ENCODE data around the gene CD320.
"Not testable (repeated sequence)": the region's sequence is repeated elsewhere in the genome, so short reads cannot be mapped to it uniquely, and the experiment has no call there.

The CD320 gene

GRCh38 chr19:8307965-8308866 is at the start of gene CD320:
Gene CD320, minus strand, starts transcription at chr19:8308358. Its CDS starts 68 bp downstream, at chr19:8308290.
- H3K27me3 ChIP-seq (ENCODE audit: low read length) = no peaks in the 10 kb centered on the region
- H3K4me2 ChIP-seq (ENCODE audit: low read depth, low read length, poor library complexity, severe bottlenecking) = peak within 1 kb of the TSS; percentile 87
- H3F3A ChIP-seq (ENCODE audit: insufficient read depth) = no peaks in the 10 kb centered on the region
- H3K79me2 ChIP-seq (ENCODE audit: insufficient read depth, low read length) = peaks cover 26% of the 10 kb centered on the region
- TF ChIP-seq CTCF (IDR thresholded peaks at IDR 0.05; ENCODE audit: insufficient read depth, low read length, poor library complexity, severe bottlenecking) (no peak), EZH2phosphoT487 (conservative IDR thresholded peaks at IDR 0.05; ENCODE audit: low read length) (no peak)
- H3K4me3 ChIP-seq (ENCODE audit: insufficient read depth, low read length, poor library complexity, severe bottlenecking) = peak within 1 kb of the TSS; percentile 66
- peak within 1 kb of the TSS; percentile 87 for H3K9ac ChIP-seq (ENCODE audit: low read length)
- no peaks in the 10 kb centered on the region for H3K9me2 ChIP-seq (replicated peaks; ENCODE audit: insufficient read depth, low read length)
- H3K27ac ChIP-seq (ENCODE audit: low read depth, low read length) = peak within 1 kb of the TSS; percentile 63
- no peaks in the 10 kb centered on the region for H3K36me3 ChIP-seq (ENCODE audit: low read length)
- peak within 1 kb of the TSS; percentile 72 for H2AFZ ChIP-seq (ENCODE audit: low read depth, low read length, severe bottlenecking)
- no peaks in the 10 kb centered on the region for H3K9me3 ChIP-seq (ENCODE audit: insufficient read depth, low read length)
- no peaks in the 10 kb centered on the region for H4K20me1 ChIP-seq (ENCODE audit: low read depth, low read length)

- no peaks in the 10 kb centered on the region for H3K9me3 ChIP-seq (ENCODE audit: insufficient read depth, low read length)
Observed at GRCh38 chr19:8357007-8357521, 48.9 kb upstream of the CD320 start.

GRCh38 chr19:8355631-8356402 is 47.7 kb upstream of the CD320 start:
- Histone ChIP-seq H3F3A (ENCODE audit: insufficient read depth) (no peaks in the 10 kb centered on the region), H3K79me2 (ENCODE audit: insufficient read depth, low read length) (no peaks in the 10 kb centered on the region), H3K27ac (ENCODE audit: low read depth, low read length) (no peak overlapping the region), H3K27me3 (ENCODE audit: low read length) (no peaks in the 10 kb centered on the region), H3K9me3 (ENCODE audit: insufficient read depth, low read length) (no peaks in the 10 kb centered on the region), H2AFZ (ENCODE audit: low read depth, low read length, severe bottlenecking) (no peak overlapping the region), H4K20me1 (ENCODE audit: low read depth, low read length) (no peaks in the 10 kb centered on the region), H3K9ac (ENCODE audit: low read length) (no peak overlapping the region), H3K36me3 (ENCODE audit: low read length) (no peaks in the 10 kb centered on the region), H3K4me2 (ENCODE audit: low read depth, low read length, poor library complexity, severe bottlenecking) (no peak overlapping the region), H3K4me3 (ENCODE audit: insufficient read depth, low read length, poor library complexity, severe bottlenecking) (no peak overlapping the region), H3K9me2 (replicated peaks; ENCODE audit: insufficient read depth, low read length) (no peaks in the 10 kb centered on the region)
- TF ChIP-seq EZH2phosphoT487 (conservative IDR thresholded peaks at IDR 0.05; ENCODE audit: low read length) (no peak), CTCF (IDR thresholded peaks at IDR 0.05; ENCODE audit: insufficient read depth, low read length, poor library complexity, severe bottlenecking) (no peak)

More at GRCh38 chr19:8357007-8357521, 48.9 kb upstream of the CD320 start:
- Histone ChIP-seq H4K20me1 (ENCODE audit: low read depth, low read length) (no peaks in the 10 kb centered on the region), H3K36me3 (ENCODE audit: low read length) (no peaks in the 10 kb centered on the region), H2AFZ (ENCODE audit: low read depth, low read length, severe bottlenecking) (no peak overlapping the region), H3K4me3 (ENCODE audit: insufficient read depth, low read length, poor library complexity, severe bottlenecking) (no peak overlapping the region), H3K27ac (ENCODE audit: low read depth, low read length) (no peak overlapping the region), H3K9me2 (replicated peaks; ENCODE audit: insufficient read depth, low read length) (no peaks in the 10 kb centered on the region), H3K79me2 (ENCODE audit: insufficient read depth, low read length) (no peaks in the 10 kb centered on the region), H3F3A (ENCODE audit: insufficient read depth) (no peaks in the 10 kb centered on the region), H3K27me3 (ENCODE audit: low read length) (no peaks in the 10 kb centered on the region), H3K9ac (ENCODE audit: low read length) (no peak overlapping the region), H3K4me2 (ENCODE audit: low read depth, low read length, poor library complexity, severe bottlenecking) (no peak overlapping the region)
- TF ChIP-seq EZH2phosphoT487 (conservative IDR thresholded peaks at IDR 0.05; ENCODE audit: low read length) = no peak
- no peak for TF ChIP-seq CTCF (IDR thresholded peaks at IDR 0.05; ENCODE audit: insufficient read depth, low read length, poor library complexity, severe bottlenecking)

GRCh38 chr19:8352845-8353244 is 44.7 kb upstream of the CD320 start:
- H3K4me3 ChIP-seq (ENCODE audit: insufficient read depth, low read length, poor library complexity, severe bottlenecking); H3F3A ChIP-seq (ENCODE audit: insufficient read depth); H3K9me3 ChIP-seq (ENCODE audit: insufficient read depth, low read length); H2AFZ ChIP-seq (ENCODE audit: low read depth, low read length, severe bottlenecking); H4K20me1 ChIP-seq (ENCODE audit: low read depth, low read length); H3K27me3 ChIP-seq (ENCODE audit: low read length); H3K9ac ChIP-seq (ENCODE audit: low read length); H3K4me2 ChIP-seq (ENCODE audit: low read depth, low read length, poor library complexity, severe bottlenecking); H3K36me3 ChIP-seq (ENCODE audit: low read length); H3K79me2 ChIP-seq (ENCODE audit: insufficient read depth, low read length); H3K9me2 ChIP-seq (replicated peaks; ENCODE audit: insufficient read depth, low read length); H3K27ac ChIP-seq (ENCODE audit: low read depth, low read length): not testable (repeated sequence)
